IMR-90 (cell line): Measurements from ENCODE around the gene INF2. TPM values are rescaled to one million over a fixed set of nuclear protein-coding genes. Genes with fewer than 3 reads are reported as not detected.

Experiments used
- ATAC-seq: fragments of 200-7000 bp; cut with Tn5 transposase; 2 replicates; pipeline ENCODE4 v1.9.1; 2020; ENCODE audit warnings: low read depth, mild to moderate bottlenecking, moderate library complexity
- BruUV-seq: library from RNA; stranded (reverse); fragments of 400-500 nt; replicated peaks from 2 replicates; lab custom pipeline; 2021; lab: Mats Ljungman, UMichigan
- CTCF ChIA-PET: fragments of 300-600 bp; formaldehyde crosslinking; extraction: SDS; loops from one replicate; lab custom pipeline; 2021; ENCODE audit warnings: antibody characterized with exemption; lab: Yijun Ruan, JAX
- POLR2A ChIA-PET: fragments of 300-600 bp; sonication (Branson Sonifier 250); formaldehyde crosslinking; loops from one replicate; lab custom pipeline; 2022; ENCODE audit warnings: antibody characterized with exemption; ENCODE audit not compliant: unreplicated experiment; lab: Charles Lee
- DNase-seq: peaks from one replicate; pipeline ENCODE4 v3.0.0; 2013
- H2AFZ ChIP-seq: replicated peaks from 2 replicates; pipeline ENCODE3; 2013; ENCODE audit warnings: low read length, mild to moderate bottlenecking; ENCODE audit not compliant: poor library complexity
- H2AK5ac ChIP-seq: 2 replicates; pipeline ENCODE4 v1.6.1; 2013; ENCODE audit warnings: low read depth, low read length, inconsistent platforms
- H2AK9ac ChIP-seq: replicated peaks from 2 replicates; pipeline ENCODE3; 2013; ENCODE audit warnings: mild to moderate bottlenecking, low read depth, low read length, moderate library complexity; ENCODE audit not compliant: poor library complexity
- H2BK120ac ChIP-seq: 2 replicates; pipeline ENCODE4 v1.6.1; 2013; ENCODE audit warnings: low read depth, low read length, inconsistent platforms
- H2BK15ac ChIP-seq: 3 replicates; pipeline ENCODE4 v1.6.1; 2013; ENCODE audit warnings: low read depth, low read length, inconsistent platforms
- H2BK20ac ChIP-seq: 2 replicates; pipeline ENCODE4 v1.6.1; 2013; ENCODE audit warnings: low read depth, mild to moderate bottlenecking, inconsistent platforms, low read length, moderate library complexity
- H2BK5ac ChIP-seq: 2 replicates; pipeline ENCODE4 v1.6.1; 2013; ENCODE audit warnings: mild to moderate bottlenecking, low read depth, low read length, inconsistent platforms; ENCODE audit not compliant: poor library complexity, severe bottlenecking
- H3K14ac ChIP-seq: replicated peaks from 2 replicates; pipeline ENCODE4 v1.6.1; 2013; ENCODE audit warnings: low read depth, low read length, inconsistent platforms
- H3K18ac ChIP-seq: 2 replicates; pipeline ENCODE4 v1.6.1; 2013; ENCODE audit warnings: low read depth, low read length, control low read depth
- H3K23ac ChIP-seq: 2 replicates; pipeline ENCODE4 v1.6.1; 2013; ENCODE audit warnings: low read depth, low read length, inconsistent platforms
- H3K27ac ChIP-seq: 2 replicates; pipeline ENCODE4 v1.5.1; 2013; ENCODE audit warnings: mild to moderate bottlenecking, control low read depth, low read length; ENCODE audit not compliant: insufficient read depth
- H3K27me3 ChIP-seq: 2 replicates; pipeline ENCODE4 v1.6.1; 2013; ENCODE audit warnings: low read length; ENCODE audit not compliant: control insufficient read depth, insufficient read depth
- H3K36me3 ChIP-seq: 2 replicates; pipeline ENCODE4 v1.6.1; 2013; ENCODE audit warnings: low read length, mixed read lengths; ENCODE audit not compliant: control insufficient read depth, insufficient read depth
- H3K4ac ChIP-seq: 2 replicates; pipeline ENCODE4 v1.6.1; 2013; ENCODE audit warnings: low read depth, low read length, inconsistent platforms
- H3K4me1 ChIP-seq: 2 replicates; pipeline ENCODE4 v1.6.1; 2013; ENCODE audit warnings: low read length, mixed read lengths; ENCODE audit not compliant: control insufficient read depth, insufficient read depth
- H3K4me2 ChIP-seq: 2 replicates; pipeline ENCODE4 v1.6.1; 2013; ENCODE audit warnings: low read depth, mild to moderate bottlenecking, control low read depth, low read length, moderate library complexity
- H3K4me3 ChIP-seq: 2 replicates; pipeline ENCODE4 v1.5.1; 2013; ENCODE audit warnings: low read depth, mild to moderate bottlenecking, control low read depth, low read length, moderate library complexity; ENCODE audit not compliant: insufficient read depth
- H3K56ac ChIP-seq: 2 replicates; pipeline ENCODE4 v1.6.1; 2013; ENCODE audit warnings: low read length, inconsistent platforms; ENCODE audit not compliant: insufficient read depth; ENCODE audit errors: extremely low read depth
- H3K79me1 ChIP-seq, 2 experiments: 2 replicates each; pipeline ENCODE4 v1.6.1; 2013; ENCODE audit warnings: low read length in 2 of 2, inconsistent platforms in 1 of 2, low read depth in 1 of 2
- H3K9ac ChIP-seq: 2 replicates; pipeline ENCODE4 v1.6.1; 2013; ENCODE audit warnings: low read depth, low read length, control low read depth
- H3K9me1 ChIP-seq: 2 replicates; pipeline ENCODE4 v1.6.1; 2013; ENCODE audit warnings: low read length, inconsistent platforms; ENCODE audit not compliant: insufficient read depth
- H3K9me3 ChIP-seq: 2 replicates; pipeline ENCODE4 v1.6.1; 2013; ENCODE audit warnings: low read length; ENCODE audit not compliant: control insufficient read depth, insufficient read depth
- H4K20me1 ChIP-seq: 2 replicates; pipeline ENCODE4 v1.6.1; 2013; ENCODE audit warnings: low read length, inconsistent platforms; ENCODE audit not compliant: insufficient read depth
- H4K5ac ChIP-seq: 2 replicates; pipeline ENCODE4 v1.6.1; 2013; ENCODE audit warnings: mild to moderate bottlenecking, low read depth, low read length, control low read depth
- H4K8ac ChIP-seq, 2 experiments: 2 replicates each; pipeline ENCODE4 v1.6.1; 2013; ENCODE audit warnings: low read depth in 2 of 2, low read length in 2 of 2, control low read depth in 1 of 2, inconsistent platforms in 1 of 2
- H4K91ac ChIP-seq: 2 replicates; pipeline ENCODE4 v1.6.1; 2013; ENCODE audit warnings: low read depth, low read length, inconsistent platforms; ENCODE audit not compliant: insufficient read depth
- RAD21 ChIP-seq: IDR thresholded peaks from 2 replicates; pipeline ENCODE4 v1.6.1; 2012; ENCODE audit warnings: low read length, improper control_type of control experiment
- RCOR1 ChIP-seq: IDR thresholded peaks from 2 replicates; pipeline ENCODE4 v1.6.1; 2012; ENCODE audit warnings: mild to moderate bottlenecking, low read length, improper control_type of control experiment; ENCODE audit not compliant: insufficient replicate concordance
- WGBS, 2 experiments: methylation state at CpG; one replicate each; pipeline versions ENCODE4 v1.1.5 to v1.1.7; 2013; ENCODE audit warnings: missing lambda C conversion rate in 2 of 2; ENCODE audit not compliant: insufficient read length in 1 of 2; ENCODE audit errors: extremely low coverage in 2 of 2; 5-methylcytosine and 5-hydroxymethylcytosine counted together
- dilution Hi-C: fragments of 300-500 bp; cut with HindIII; formaldehyde crosslinking; loops from one replicate; pipeline ENCODE4 v1.14.3; 2018; ENCODE audit warnings: low sequenced_read_pairs; ENCODE audit not compliant: unreplicated experiment
- in situ Hi-C: fragments of 300-500 bp; cut with MboI; formaldehyde crosslinking; loops from 3 replicates; pipeline ENCODE4 v1.14.3; 2019; ENCODE audit warnings: low sequenced_read_pairs, inconsistent platforms, mixed read lengths
- intact Hi-C: fragments of 100-400 bp; cut with micrococcal nuclease; formaldehyde crosslinking; loops from 2 replicates; pipeline ENCODE4 v1.10.0; 2022
- polyA plus RNA-seq, 3 experiments: library from polyadenylated mRNA; depleted of rRNA; stranded (reverse); fragments of >200 nt; gene quantifications; 2 replicates each; pipeline ENCODE4 v1.2.3, GENCODE V29; 2012; ENCODE audit warnings: low replicate concordance in 1 of 3
- total RNA-seq: library from RNA; depleted of rRNA; stranded (reverse); fragments of >200 nt; gene quantifications from 2 replicates; pipeline ENCODE4 v1.2.3, GENCODE V29; 2012

The INF2 gene
- total and polyA plus RNA-seq, 2 of the 4 experiments (the other 2 are of a cell fraction): 16.8 to 62.1 TPM

DNA sequence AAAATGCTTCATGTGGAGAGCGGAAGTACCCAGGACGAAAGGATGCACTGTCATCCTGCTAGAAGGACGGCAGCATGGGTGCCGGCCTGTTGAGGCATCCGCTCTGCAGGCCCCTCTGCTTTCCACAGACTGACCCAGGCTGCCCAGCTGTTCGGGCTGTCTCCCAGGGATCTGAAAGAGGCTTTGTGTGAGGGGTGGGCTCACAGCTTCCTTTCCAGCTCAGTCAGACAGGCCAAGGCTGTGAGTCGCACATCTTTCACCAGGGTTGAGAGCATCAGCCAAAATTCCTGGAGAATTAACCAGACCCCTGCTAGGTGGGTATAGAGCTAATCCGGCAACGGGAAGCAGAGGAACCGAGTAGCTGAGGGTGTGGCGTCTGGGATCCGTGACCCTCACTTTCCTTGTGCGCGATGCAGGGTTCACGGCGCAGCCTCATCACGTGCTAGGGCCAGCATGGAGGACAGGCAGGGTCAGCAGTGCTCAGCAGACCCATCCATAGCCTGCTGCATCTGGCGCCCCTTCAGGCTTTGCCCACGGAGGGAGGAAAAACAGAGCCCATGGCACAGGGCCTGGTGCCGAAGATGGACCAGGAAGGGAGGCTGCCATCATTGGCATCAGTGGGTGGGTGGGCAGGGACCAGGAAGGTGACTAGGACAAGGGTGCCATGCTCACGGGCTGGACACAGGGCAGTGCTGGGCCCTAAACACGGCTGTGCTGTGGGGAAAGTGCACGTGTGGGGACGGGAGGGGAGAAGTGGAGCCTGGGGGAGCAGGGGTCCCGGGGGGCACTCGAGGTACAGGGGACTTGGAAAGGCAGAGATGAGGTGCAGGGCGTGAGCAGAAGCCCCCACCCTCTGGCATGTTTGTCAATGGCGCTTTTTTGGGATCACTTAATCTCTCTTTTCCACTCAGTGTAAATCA is 54.3 kb downstream of the INF2 start:
- Histone ChIP-seq H2AK5ac (peak overlapping the region; percentile 91), H3K9me3 (no peaks in the 10 kb centered on the region), H2BK20ac (peak overlapping the region; percentile 55; the same call in 1 of the 2 replicates), H3K9me1 (peaks cover 16% of the 10 kb centered on the region), H3K27me3 (no peaks in the 10 kb centered on the region), H3K27ac (peak overlapping the region; percentile 38; the same call in 1 of the 2 replicates), H3K4me3 (no peak overlapping the region), H3K18ac (no peak overlapping the region), H4K91ac (peak overlapping the region; percentile 76), H3K9ac (peak overlapping the region; percentile 3; the same call in 1 of the 2 replicates), H3K36me3 (peaks cover 13% of the 10 kb centered on the region), H2BK120ac (peak overlapping the region; percentile 60), H4K20me1 (no peaks in the 10 kb centered on the region), H3K23ac (0 out of 2 replicates have a peak overlapping the region, but pooled peaks have one; percentile 49), H3K4me1 (peaks cover 18% of the 10 kb centered on the region), H3K4me2 (no peak overlapping the region), H2BK15ac (no peak overlapping the region), H4K5ac (no peak overlapping the region), H3K14ac (peak overlapping the region; percentile 60; the same call in 1 of the 2 replicates), H3K4ac (peak overlapping the region; percentile 43; the same call in 1 of the 2 replicates), H3K79me1 (no peaks in the 10 kb centered on the region), H3K56ac (no peak overlapping the region), H2AK9ac (peak overlapping the region; percentile 69), H2BK5ac (peak overlapping the region; percentile 70), H4K8ac (peak overlapping the region; percentile 70 to 88; a peak in 3 of 4 replicates), H2AFZ (peak overlapping the region; percentile 79)
- intact Hi-C loops: no loop called here
- DNase-seq: peak; percentile 78
- TF ChIP-seq RCOR1 (peak; percentile 20), RAD21 (no peak)
- in situ Hi-C loops: no loop called here
- BruUV-seq: no TSS peak
- ATAC-seq: peak; percentile 28; the same call in 1 of the 2 replicates
- POLR2A ChIA-PET: no interaction called here
- dilution Hi-C loops: no loop called here
- CTCF ChIA-PET: no interaction called here
- WGBS, 2 experiments: 65% methylated on average over 14 of the region's 28 CpGs; no CpG with 5 or more reads in 1 of the 2 experiments
